IPS-18c (cell line): ENCODE data around the gene STAM2.
"Not testable (repeated sequence)": the region's sequence is repeated elsewhere in the genome, so short reads cannot be mapped to it uniquely, and the experiment has no call there.

Source experiments
- H3K4me3 ChIP-seq: 2 replicates; pipeline ENCODE4 v1.7.0; 2013; ENCODE audit warnings: low read depth, mild to moderate bottlenecking, low read length, moderate library complexity; ENCODE audit not compliant: insufficient read depth
- H3K9me3 ChIP-seq: one replicate; pipeline ENCODE4 v1.6.1; 2013; ENCODE audit warnings: mild to moderate bottlenecking, low read length, moderate library complexity; ENCODE audit not compliant: control insufficient read depth, insufficient read depth

The STAM2 gene

GRCh38 chr2:152094014-152094413 is 81.5 kb downstream of the STAM2 start:
- Histone ChIP-seq H3K9me3 (no peaks in the 10 kb centered on the region), H3K4me3 (no peak overlapping the region)

GRCh38 chr2:152093464-152093863 is 82.1 kb downstream of the STAM2 start:
- Histone ChIP-seq H3K4me3 (no peak overlapping the region), H3K9me3 (no peaks in the 10 kb centered on the region)

GRCh38 chr2:152092095-152092494 is 83.5 kb downstream of the STAM2 start:
- no peak overlapping the region for H3K4me3 ChIP-seq
- H3K9me3 ChIP-seq = no peaks in the 10 kb centered on the region

- not testable (repeated sequence) for H3K9me3 ChIP-seq, H3K4me3 ChIP-seq
Measured at GRCh38 chr2:152090726-152091125, 84.8 kb downstream of the STAM2 start.

- Histone ChIP-seq H3K4me3 (no peak overlapping the region), H3K9me3 (no peaks in the 10 kb centered on the region)
Measured at GRCh38 chr2:152089238-152089637, 86.3 kb downstream of the STAM2 start.

- H3K9me3 ChIP-seq = no peaks in the 10 kb centered on the region
- H3K4me3 ChIP-seq = no peak overlapping the region
Measured at GRCh38 chr2:152088006-152088405, 87.6 kb downstream of the STAM2 start.

GRCh38 chr2:152086231-152086630 is 89.3 kb downstream of the STAM2 start:
- Histone ChIP-seq H3K4me3 (no peak overlapping the region), H3K9me3 (no peaks in the 10 kb centered on the region)

- no peak overlapping the region for H3K4me3 ChIP-seq
- H3K9me3 ChIP-seq = no peaks in the 10 kb centered on the region
Measured at GRCh38 chr2:152084076-152084475, 91.5 kb downstream of the STAM2 start.

- no peak overlapping the region for H3K4me3 ChIP-seq
- no peaks in the 10 kb centered on the region for H3K9me3 ChIP-seq
Measured at GRCh38 chr2:152083202-152083875, 92.2 kb downstream of the STAM2 start.

GRCh38 chr2:152078662-152079061 is 96.9 kb downstream of the STAM2 start:
- no peak overlapping the region for H3K4me3 ChIP-seq

GRCh38 chr2:152078023-152078422 is 97.5 kb downstream of the STAM2 start:
- H3K9me3 ChIP-seq = no peaks in the 10 kb centered on the region
- H3K4me3 ChIP-seq = no peak overlapping the region

More at GRCh38 chr2:152078662-152079061, 96.9 kb downstream of the STAM2 start:
- no peaks in the 10 kb centered on the region for H3K9me3 ChIP-seq

- H3K9me3 ChIP-seq = no peaks in the 10 kb centered on the region
- no peak overlapping the region for H3K4me3 ChIP-seq
Measured at GRCh38 chr2:152075461-152076050, 100.0 kb downstream of the STAM2 start.

GRCh38 chr2:152072011-152072410 is 103.6 kb downstream of the STAM2 start:
- Histone ChIP-seq H3K9me3 (no peaks in the 10 kb centered on the region), H3K4me3 (no peak overlapping the region)

- no peak overlapping the region for H3K4me3 ChIP-seq
- H3K9me3 ChIP-seq = no peaks in the 10 kb centered on the region
Measured at GRCh38 chr2:152071518-152071917, 104.0 kb downstream of the STAM2 start.

GRCh38 chr2:152071092-152071491 is 104.5 kb downstream of the STAM2 start:
- H3K9me3 ChIP-seq = no peaks in the 10 kb centered on the region
- no peak overlapping the region for H3K4me3 ChIP-seq

GRCh38 chr2:152068226-152068625 is 107.3 kb downstream of the STAM2 start:
- Histone ChIP-seq H3K4me3 (no peak overlapping the region), H3K9me3 (no peaks in the 10 kb centered on the region)

GRCh38 chr2:152067823-152068222 is 107.7 kb downstream of the STAM2 start:
- no peaks in the 10 kb centered on the region for H3K9me3 ChIP-seq
- no peak overlapping the region for H3K4me3 ChIP-seq
